CD4-positive, alpha-beta T cell treated with Interleukin-15 for 4 hours (primary cell): ENCODE results near the gene ZRANB3.
"Not testable (repeated sequence)": the region's sequence is repeated elsewhere in the genome, so short reads cannot be mapped to it uniquely, and the experiment has no call there.

Experiments used
- DNase-seq: peaks from one replicate; pipeline ENCODE4 v3.0.0-alpha.2; 2020; ENCODE audit warnings: low spot score

The ZRANB3 gene

DNA sequence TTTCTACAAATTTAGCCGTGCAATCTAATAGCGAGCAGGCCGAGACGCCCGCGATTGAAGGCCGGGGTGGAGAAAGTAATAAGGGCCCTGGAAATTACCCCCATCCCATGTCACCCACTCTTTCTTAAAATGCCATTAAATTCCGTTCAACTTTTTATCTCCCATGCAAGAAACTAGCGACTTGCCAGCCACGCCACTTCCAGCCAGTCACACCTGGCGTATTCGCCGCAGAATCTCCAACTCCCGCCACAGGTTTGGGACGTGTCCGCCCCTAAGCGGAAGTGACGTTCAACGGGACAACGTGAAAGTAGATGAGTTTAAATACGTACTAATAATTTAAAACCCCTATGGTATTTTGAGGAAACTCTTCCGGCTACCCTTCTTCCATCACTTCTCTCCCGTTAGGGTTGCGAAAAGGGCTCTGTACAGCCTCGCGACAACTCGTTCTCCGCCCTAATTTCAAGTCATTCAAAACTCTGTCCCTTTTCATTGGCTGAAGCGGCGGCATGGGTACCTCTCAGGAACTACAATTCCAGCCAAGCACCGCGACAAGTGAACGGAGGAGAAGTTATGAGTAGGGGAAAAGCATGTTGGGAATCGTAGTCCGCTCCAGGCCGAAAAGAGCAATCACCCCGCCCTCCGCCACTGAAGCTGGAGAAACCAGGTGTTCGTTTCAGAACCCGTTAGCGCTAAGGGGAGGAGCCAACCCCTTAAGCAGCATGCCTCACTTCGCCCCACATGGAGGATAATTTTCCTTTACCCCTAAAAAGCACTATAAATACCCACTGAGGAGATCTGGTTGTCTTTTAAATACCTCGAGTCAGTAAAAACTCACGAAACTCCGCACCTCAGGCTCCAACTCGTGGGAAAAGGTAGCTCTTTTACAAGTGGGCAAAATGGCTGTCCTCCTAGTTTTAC lies at the start of gene ZRANB3:
TSS of gene ZRANB3 (minus strand) at position 906 of the 918 bp plus-strand sequence.
- peak; percentile 95 for DNase-seq

DNA sequence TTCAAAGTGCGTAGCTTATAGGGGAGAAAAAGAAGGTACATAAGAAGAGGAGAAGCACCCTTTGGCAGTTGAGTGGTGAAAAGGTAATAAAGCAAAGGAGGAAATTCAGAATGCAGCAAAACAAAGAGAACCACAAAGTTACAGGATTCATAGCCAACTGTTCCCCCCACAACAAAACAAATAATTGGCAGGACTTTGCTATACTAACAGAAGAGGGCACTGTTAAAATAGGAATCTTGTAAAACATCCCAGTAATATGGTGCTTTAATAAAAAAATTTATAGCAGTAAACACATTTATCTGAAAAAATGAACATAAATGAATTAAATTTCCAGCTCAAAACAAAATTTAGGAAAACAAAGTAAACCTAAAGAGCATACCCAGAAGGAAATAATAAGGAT lies 42.6 kb upstream of the ZRANB3 start:
- DNase-seq = no peak

DNA sequence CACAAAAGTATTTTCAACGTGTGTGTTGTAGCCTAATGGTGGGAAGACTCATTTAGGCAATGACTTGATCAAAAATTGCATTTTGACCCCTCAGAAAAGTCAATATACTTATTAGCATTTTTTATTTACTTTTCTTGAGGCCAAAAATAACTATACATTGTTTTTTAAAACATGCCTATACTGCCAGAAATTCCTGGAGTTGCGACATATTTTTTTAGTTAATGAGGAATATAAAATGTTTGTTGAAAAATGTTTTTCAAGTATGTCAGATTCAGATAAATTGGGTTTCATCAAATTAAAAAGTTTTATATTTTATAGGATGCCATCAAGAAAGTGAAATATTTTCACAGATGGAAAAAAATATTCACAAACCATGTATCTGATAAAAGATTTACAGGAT lies 39.9 kb upstream of the ZRANB3 start:
- DNase-seq = no peak

DNA sequence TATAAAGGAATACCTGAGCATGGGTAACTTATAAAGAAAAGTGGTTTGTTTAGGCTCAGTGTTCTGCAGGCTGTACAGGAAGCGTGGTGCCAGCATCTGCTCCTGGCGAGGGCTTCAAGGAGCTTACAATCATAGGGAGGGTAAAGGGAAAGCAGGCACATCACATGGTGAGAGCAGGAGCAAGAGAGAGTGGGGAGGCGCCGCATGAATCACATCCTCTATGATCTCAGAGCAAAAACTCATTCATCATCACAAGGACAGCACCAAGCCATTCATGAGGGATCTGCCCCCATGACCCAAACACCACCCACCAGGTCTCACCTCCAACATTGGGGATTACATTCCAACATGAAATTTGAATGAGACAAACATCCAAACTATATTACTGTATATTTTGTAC lies 32.8 kb upstream of the ZRANB3 start:
- DNase-seq = no peak

DNA sequence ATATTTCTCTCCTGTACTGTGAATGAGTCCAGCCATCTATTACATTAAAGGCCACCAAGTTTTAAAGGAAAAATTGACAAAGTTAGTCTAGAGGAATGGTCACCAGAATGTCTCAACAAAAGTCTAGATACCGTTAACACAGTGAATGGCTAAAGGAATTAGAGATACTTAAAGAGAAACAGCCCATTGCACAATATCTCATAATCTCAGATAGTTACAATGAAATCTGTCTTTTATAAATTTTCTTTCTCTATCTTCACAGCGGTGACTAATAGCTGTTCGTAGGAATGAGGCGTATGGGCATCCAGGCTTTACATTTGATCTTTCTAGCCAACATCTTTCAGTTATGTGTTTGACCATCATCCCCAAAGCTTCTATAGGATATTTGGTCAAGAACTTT lies 30.9 kb upstream of the ZRANB3 start:
- no peak for DNase-seq

DNA sequence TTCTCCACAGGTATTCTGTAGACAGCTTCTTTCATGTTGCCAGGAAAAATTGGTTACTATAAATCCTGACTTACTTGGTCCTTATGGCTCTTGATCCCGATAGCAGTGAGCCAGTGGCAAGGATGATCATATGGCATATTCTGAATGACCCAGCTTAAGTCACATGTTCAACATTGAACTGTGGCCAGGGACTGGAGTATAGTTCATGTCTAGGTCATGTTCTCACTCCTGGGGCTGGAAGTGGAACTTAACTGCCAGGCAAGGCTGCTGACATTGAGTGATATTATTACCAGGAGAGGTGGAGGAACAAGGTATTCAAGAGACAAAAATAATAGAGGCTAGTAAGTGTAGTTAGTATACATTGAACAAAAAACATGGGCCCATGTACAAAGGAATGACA lies 26.5 kb upstream of the ZRANB3 start:
- DNase-seq = no peak

DNA sequence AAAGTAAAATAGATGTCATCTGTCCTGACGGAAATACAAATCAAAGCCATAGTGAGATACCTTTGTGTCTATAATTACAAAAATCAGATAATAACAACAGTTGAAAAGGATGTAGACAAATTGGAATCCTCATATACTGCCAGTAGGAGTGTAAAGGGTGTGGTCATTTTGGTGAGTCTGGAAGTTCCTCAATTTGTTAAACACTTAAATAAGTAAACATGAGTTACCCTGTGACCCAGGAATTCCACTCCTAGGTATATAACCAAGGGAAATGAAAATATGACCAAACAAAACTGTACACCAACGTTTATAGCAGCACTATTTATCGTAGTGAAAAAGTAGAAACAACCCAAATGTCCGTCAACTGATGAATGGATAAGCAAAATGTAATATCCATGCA lies 24.3 kb upstream of the ZRANB3 start:
- DNase-seq = no peak

DNA sequence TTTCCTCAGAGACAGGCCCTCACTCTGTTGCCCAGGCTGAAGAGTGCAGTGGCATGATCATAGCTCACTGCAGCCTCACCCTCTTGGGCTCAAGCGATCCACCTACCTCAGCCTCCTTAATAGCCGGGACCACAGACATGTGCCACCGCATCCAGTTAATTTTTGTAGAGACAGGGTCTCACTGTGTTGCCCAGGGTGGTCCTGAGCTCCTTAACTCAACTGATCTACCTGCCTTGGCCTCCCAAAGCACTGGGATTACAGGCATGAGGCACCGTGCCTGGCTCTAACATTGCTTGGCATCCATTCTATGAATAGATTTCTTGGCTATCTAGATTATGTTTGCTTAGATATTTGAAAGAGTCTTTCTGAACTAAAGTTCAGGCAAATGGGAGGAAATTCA lies 21.9 kb upstream of the ZRANB3 start:
- DNase-seq = no peak

DNA sequence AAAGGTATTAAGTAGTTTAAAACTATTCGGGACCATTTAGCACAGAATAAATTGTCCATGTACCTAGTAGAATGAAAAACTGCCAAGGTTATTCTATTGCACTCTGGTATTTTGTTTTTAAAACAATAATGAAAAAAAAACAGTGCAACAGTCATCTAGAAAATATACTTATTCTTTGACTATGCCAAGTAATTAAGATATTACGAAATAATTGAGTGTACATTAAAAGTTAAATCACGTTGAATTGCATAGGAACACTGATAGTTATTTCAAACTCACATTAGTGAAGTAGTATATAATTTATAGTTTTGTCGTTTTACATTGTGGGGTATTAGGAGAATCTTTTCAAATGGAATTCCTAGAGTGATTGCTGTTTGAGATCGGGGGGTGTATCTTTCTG lies 20.3 kb upstream of the ZRANB3 start:
- DNase-seq = no peak

DNA sequence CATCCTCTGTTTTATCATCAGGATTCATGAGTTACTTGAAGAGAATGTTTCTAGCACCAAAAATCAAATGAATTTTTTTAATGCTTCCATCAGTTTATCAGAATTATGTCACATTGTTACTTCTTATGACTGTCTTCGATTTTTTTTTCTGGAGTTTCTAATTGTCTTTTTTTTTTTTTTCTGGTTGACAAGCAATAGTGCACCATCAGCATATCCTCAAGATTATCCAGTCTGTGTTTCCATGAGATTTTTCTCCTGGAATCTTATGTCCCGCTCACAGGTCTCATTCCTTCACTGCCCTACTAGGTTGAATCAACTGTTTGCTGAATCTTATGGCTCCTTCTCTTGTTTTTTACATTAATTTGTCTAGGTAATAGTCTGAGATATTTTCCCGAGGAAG lies 16.3 kb upstream of the ZRANB3 start:
- DNase-seq = no peak

DNA sequence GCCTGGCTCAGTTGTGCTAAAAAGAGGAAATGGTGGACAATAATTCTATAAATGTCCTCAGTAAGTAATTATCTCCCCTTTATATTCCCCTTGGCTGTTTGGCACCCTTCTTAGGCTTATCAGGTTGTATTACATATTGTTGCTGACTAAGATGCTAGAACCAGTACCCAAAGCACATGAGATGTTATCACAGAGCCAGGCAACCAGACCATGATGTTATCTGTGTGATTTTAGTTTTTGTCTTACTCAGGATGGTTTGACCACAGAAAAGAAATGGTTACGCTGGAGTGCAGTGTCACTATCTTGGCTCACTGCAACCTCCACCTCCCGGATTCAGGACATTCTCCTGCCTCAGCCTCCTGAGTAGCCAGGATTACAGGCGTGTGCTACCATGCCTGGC lies 15.4 kb upstream of the ZRANB3 start:
- DNase-seq = no peak

DNA sequence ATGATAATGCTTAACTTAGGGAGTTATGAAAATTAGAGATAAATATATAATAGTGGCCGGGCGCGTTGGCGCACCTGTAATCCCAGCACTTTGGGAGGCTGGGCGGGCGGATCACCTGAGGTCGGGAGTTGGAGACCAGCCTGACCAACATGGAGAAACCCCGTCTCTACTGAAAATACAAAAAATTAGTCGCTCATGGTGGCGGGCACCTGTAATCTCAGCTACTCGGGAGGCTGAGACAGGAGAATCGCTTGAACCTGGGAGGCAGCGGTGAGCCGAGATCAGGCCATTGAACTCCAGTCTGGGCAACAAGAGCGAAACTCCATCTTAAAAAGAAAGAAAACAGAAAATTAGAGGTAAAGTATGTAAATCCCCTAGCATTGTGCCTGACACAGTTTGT lies 2.5 kb upstream of the ZRANB3 start:
- DNase-seq = not testable (repeated sequence)

DNA sequence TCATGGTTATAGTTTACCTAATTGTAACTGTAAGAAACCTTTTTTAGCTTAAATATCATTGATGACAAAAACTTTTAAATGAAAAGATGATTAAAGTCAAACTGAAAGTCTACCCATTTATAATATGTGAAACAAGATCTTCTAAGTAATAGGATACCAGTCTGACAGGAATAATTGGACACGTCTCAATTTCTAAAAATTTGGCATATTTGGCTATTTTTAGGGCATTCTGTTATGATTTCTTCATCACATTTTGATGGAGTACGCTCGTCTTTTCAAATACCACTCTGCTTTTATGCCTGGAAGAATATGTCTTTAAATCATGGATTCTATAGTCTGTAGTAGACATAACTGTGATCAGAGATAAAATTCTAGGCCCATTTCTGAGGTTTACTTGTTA lies 1.6 kb upstream of the ZRANB3 start:
- no peak for DNase-seq

DNA sequence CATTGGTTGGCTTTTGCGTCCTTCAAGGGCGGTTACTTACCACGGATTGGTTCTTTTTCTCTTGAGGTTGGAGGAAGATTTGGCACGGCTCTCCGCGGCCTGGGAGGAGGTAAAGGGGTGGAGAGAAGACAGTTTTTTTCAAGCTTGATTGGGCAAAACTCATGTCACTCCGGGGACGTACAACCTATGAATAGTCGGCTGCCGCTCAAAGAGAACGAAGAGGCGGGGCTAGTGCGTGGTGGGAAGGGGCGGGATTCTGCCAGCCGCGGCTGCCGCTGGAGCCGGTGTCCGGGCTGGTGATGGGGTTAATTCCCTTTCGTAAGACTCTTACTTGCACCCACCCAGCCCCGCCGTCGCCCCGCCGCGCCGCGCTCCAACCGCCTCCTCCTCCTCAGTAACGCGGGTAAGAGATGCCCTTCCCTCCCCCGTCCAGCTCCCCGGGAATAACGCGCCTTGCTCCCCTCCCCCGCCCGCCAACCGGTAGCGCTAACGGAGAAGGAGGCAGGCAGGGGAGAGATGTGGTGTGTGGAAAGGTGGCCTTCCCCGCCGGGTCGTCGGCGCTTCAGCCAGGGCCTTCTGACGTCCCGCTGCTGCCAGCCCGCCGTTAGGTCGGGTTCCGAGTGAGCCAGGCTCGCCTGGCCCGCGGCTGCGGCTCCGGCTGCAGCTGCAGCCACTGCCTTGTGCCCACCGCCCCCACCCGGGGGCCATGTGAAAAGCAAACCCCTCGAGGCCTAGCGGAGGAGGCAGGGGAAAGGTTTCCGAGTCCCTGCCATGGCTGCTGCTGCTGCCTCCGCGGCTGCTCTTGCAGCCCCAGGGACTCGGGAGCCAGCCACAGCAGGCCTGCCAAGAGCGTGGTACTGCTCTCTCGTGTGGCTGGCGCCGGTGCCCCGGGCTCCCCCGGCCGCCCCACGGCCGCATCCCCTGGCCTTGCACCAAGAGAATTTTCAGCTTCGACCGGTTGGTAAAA lies 496 bp upstream of the ZRANB3 start, which contains the start of gene R3HDM1:
TSS of gene R3HDM1 (plus strand) at position 254 of the 967 bp plus-strand sequence. CDS start 73,362 bp downstream, outside the sequence.
- peak; percentile 99 for DNase-seq

DNA sequence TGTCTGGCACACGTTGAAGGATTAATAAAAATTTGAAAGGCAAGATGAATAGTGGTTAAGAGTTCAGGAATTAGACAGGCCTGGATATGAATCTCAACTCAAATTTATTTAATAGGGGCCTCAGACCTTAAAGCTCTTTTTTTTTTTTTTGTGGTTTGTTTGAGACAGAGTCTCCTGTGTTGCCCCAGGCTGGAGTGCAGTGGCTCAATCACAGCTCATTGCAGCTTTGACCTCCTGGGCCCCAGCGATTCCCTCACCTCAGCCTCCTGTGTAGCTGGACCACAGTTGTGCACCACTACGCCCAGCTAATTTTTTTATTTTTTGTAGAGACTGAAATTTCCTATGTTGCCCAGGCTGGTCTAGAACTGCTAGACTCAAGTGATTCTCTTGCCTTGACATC lies 3.0 kb downstream of the ZRANB3 start:
- no peak for DNase-seq

DNA sequence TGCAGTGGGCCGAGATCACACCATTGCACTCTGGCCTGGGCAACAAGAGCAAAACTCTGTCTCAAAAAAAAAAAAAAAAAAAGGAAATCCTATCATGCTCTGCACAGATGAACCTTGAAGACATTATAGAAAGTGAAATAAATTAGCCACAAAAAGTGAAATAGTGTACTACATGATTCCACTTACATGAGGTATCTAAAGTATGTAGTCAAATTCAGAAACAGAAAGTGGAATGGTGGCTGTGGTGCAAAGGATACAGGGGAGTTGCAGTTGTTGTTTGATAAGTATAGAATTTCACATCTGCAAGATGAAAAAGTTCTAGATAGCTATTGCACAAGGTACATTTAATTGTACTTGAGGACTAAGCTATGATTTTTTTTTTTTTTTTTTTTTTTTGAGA lies 5.2 kb downstream of the ZRANB3 start:
- no peak for DNase-seq

DNA sequence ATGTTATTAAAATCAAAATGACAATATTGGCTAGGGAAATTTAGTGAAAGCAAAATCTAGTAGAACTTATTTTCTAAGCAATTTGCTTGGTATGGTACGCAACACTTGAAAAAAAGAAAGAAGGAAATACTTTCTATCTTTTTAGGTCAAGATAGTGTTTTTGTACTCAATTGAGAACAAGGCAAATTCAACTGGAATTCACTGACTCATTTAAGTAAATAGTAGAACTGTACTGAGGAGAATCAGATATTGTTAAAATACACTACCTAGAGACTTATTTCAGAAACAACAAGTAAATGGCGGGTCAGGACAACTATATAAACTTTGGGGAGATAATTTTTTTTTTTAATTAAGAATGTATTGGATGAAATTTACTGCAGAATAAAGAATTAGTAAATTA lies 18.9 kb downstream of the ZRANB3 start:
- DNase-seq = no peak

DNA sequence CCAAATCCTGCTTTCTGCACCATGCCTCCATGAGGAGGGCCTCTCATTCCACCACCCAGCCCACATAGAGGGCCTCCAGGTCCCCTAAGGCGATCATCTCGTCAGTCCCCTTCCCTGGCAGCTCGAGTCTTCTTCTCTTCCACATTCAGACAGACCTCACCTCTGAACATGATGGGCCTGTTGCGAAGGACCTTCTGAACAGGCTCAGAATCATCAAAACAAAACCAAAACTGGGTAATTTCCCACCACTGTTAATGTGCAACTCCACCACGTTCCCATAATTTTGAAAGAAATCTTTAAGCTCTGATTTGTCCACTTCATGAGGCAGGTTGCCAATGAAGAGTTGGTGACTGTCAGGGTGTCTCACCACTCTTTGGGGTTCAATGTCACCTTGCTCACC lies 20.4 kb downstream of the ZRANB3 start:
- DNase-seq = no peak

DNA sequence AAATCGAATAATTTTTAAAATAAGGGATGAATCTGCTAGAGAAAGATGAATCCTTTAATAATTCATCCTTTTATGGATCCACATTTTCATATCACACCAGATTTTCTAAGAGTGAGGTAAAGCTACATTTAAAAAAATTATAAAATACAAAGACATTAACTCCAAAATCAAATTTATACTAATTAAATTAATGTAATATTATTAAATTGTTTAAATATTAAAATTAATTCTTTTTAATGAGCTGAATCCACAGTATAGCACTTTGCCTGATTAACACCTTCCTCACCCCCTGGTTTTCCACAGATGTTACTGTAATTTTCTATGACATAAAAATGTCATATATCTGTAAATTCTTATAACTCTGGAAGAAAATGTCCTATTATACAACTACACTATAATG lies 26.2 kb downstream of the ZRANB3 start:
- DNase-seq = no peak

DNA sequence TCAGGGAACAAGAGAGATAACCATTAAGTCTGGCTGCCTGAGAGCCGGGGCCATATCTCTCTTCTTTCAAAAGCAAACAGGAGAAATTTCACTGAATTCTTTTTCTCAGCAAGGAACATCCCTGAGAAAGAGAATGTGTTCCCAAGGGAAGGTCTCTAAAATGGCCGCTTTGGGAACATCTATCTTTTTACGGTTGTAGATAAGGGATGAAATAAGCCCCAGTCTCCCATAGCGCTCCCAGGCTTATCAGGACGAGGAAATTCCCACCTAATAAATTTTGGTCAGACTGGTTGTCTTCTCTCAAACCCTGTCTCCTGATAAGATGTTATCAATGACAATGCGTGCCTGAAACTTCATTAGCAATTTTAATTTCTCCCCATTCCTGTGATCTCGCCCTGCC lies 32.4 kb downstream of the ZRANB3 start:
- DNase-seq = not testable (repeated sequence)

DNA sequence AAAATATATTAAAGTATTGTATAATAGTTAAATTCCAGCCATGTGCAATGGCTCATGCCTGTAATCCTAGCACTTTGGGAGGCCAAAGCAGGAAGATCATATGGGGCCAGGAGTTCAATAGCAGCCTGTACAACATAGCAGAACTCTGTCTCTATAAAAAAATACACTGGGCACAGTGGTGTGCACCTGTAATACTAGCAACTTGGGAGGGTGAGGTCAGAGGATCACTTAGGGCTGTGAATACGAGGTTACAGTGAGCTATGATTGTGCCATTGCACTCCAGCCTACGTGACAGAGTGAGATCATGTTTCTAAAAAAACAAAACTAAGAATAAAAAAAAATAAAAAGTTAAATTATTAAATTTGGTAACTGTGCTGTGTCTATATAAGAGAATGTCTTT lies 36.1 kb downstream of the ZRANB3 start:
- no peak for DNase-seq

DNA sequence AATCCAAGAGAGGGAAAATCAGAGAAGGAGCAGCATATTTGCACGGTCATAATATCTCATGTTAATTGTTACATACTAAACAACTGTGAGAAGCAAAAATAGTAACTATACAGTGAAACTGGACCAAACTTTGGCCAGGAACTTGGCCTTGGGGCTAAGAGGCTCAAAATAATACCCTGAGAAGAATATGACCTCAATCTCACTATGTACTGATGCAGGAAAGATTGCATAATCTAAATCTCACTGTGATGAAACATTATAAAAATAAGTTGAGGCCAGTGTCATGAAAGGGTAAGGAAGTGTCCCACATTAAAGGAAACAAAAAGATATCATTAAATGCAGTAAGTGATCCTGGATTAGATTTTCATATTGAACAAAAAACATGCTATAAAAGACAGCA lies 36.5 kb downstream of the ZRANB3 start:
- DNase-seq = no peak

DNA sequence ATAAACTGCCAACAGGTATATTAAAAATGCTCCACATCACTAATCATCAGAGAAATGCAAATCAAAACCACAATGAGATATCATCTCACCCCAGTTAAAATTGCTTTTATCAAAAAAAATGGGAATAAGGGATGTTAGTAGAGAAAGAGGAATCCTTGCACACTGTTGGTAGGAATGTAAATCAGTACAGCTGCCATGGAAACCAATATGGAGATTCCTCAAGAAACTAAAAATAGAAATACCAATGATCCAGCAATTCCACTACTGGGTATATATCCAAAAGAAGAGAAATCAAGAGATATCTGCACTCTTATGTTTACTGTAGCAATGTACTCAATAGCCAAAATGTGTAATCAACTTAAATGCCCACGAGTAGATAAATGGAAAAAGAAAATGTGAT lies 40.6 kb downstream of the ZRANB3 start:
- no peak for DNase-seq
